ELR (cell line): ENCODE data around the gene HINT2.

Experiments
- DNase-seq: peaks from one replicate; pipeline ENCODE4 v3.0.0-alpha.2; 2015; ENCODE audit warnings: low read depth

HINT2 gene

GRCh38 chr9:35840881-35841644, 26.2 kb upstream of the HINT2 start:
- DNase-seq, result no peak

GRCh38 chr9:35839926-35840325, 25.1 kb upstream of the HINT2 start:
- no peak for DNase-seq

- DNase-seq, result no peak
These were observed 21.8 kb upstream of the HINT2 start for GRCh38 chr9:35836595-35836994.

GRCh38 chr9:35835766-35836165, 20.9 kb upstream of the HINT2 start:
- no peak for DNase-seq

- DNase-seq, result no peak
These were observed 20.4 kb upstream of the HINT2 start for GRCh38 chr9:35835216-35835632.

- DNase-seq, result no peak
These were observed 19.7 kb upstream of the HINT2 start for GRCh38 chr9:35834260-35835215.

- no peak for DNase-seq
These were observed 18.0 kb upstream of the HINT2 start for GRCh38 chr9:35832814-35833213.

GRCh38 chr9:35831040-35831439, 16.2 kb upstream of the HINT2 start:
- DNase-seq, result no peak

- no peak for DNase-seq
These were observed 14.9 kb upstream of the HINT2 start for GRCh38 chr9:35829764-35830096.

GRCh38 chr9:35829084-35829763, 14.4 kb upstream of the HINT2 start, which contains the start of gene TMEM8B:
Gene TMEM8B (plus strand): TSS chr9:35829228. CDS start chr9:35829448, 220 bp downstream.
- DNase-seq, result peak; percentile 95

GRCh38 chr9:35828716-35829083, 13.9 kb upstream of the HINT2 start, which contains the start of gene FAM221B:
Gene FAM221B (minus strand): TSS chr9:35828732. CDS start chr9:35826161, 2,571 bp downstream.
- peak; percentile 27 for DNase-seq

GRCh38 chr9:35827486-35827885, 12.6 kb upstream of the HINT2 start:
- peak; percentile 59 for DNase-seq

- peak; percentile 78 for DNase-seq
These were observed 11.3 kb upstream of the HINT2 start for GRCh38 chr9:35826071-35826701.

GRCh38 chr9:35822926-35823325, 8.1 kb upstream of the HINT2 start:
- no peak for DNase-seq

GRCh38 chr9:35820076-35820475, 5.2 kb upstream of the HINT2 start:
- peak; percentile 78 for DNase-seq

GRCh38 chr9:35818341-35818740, 3.5 kb upstream of the HINT2 start:
- DNase-seq, result no peak

- peak; percentile 52 for DNase-seq
These were observed 1.9 kb upstream of the HINT2 start for GRCh38 chr9:35816708-35817107.

GRCh38 chr9:35814106-35814840, 569 bp downstream of the HINT2 start:
- peak; percentile 79 for DNase-seq

GRCh38 chr9:35813434-35814105, 1.3 kb downstream of the HINT2 start:
- DNase-seq, result peak; percentile 81

- DNase-seq, result peak; percentile 98
These were observed 2.7 kb downstream of the HINT2 start, which contains the start of gene SPAG8 for GRCh38 chr9:35812025-35812602. Gene SPAG8 (minus strand): TSS chr9:35812262. CDS start chr9:35812147, 115 bp downstream.
